GM12801 (cell line): ENCODE measurements around the gene DAP.

Experiments used
- CTCF ChIP-seq: IDR thresholded peaks from one replicate; pipeline ENCODE4 v1.5.1; 2011; ENCODE audit warnings: control low read depth; ENCODE audit not compliant: insufficient read length; ENCODE audit errors: extremely low read depth

Gene DAP

GRCh38 chr5:10701567-10702039 lies 59.4 kb downstream of the DAP start:
- TF ChIP-seq CTCF: no peak

- TF ChIP-seq CTCF: no peak
Observed at GRCh38 chr5:10700516-10700915, 60.5 kb downstream of the DAP start.

GRCh38 chr5:10699987-10700386 lies 61.0 kb downstream of the DAP start:
- no peak for TF ChIP-seq CTCF

GRCh38 chr5:10699281-10699874 lies 61.7 kb downstream of the DAP start:
- no peak for TF ChIP-seq CTCF

- TF ChIP-seq CTCF: no peak
Observed at GRCh38 chr5:10695759-10696543, 65.1 kb downstream of the DAP start.

- no peak for TF ChIP-seq CTCF
Observed at GRCh38 chr5:10695055-10695649, 65.9 kb downstream of the DAP start.

GRCh38 chr5:10691826-10692785 lies 68.9 kb downstream of the DAP start:
- no peak for TF ChIP-seq CTCF
